Activated T-cell treated with anti-CD3 and anti-CD28 coated beads, Interleukin-2, amount 50 U/mL, for 1 hour (primary cell): Measurements from ENCODE around the gene GYS1.

ENCODE experiments used
- DNase-seq: peaks from one replicate; pipeline ENCODE4 v3.0.0-alpha.2; 2020

GYS1 gene

GRCh38 chr19:49017666-49018351 lies 24.7 kb upstream of the GYS1 start:
- peak; percentile 81 for DNase-seq

GRCh38 chr19:49017041-49017665 lies 24.0 kb upstream of the GYS1 start, which contains the start of gene LHB:
Gene LHB, minus strand, starts transcription at chr19:49017091. Its CDS starts 10 bp downstream, at chr19:49017081.
- no peak for DNase-seq

GRCh38 chr19:49016067-49016839 lies 23.1 kb upstream of the GYS1 start:
- no peak for DNase-seq

GRCh38 chr19:49014870-49015255 lies 21.8 kb upstream of the GYS1 start:
- DNase-seq: no peak

- DNase-seq: no peak
Observed at GRCh38 chr19:49014123-49014869, 21.2 kb upstream of the GYS1 start.

GRCh38 chr19:49011194-49011593 lies 18.1 kb upstream of the GYS1 start:
- no peak for DNase-seq

- no peak for DNase-seq
Observed at GRCh38 chr19:49010453-49010852, 17.3 kb upstream of the GYS1 start.

GRCh38 chr19:49009828-49010227 lies 16.7 kb upstream of the GYS1 start:
- DNase-seq: no peak

- no peak for DNase-seq
Observed at GRCh38 chr19:49006905-49007304, 13.8 kb upstream of the GYS1 start.

- DNase-seq: no peak
Observed at GRCh38 chr19:49004964-49005614, 12.0 kb upstream of the GYS1 start.

GRCh38 chr19:49004133-49004532 lies 11.0 kb upstream of the GYS1 start:
- DNase-seq: no peak

- peak; percentile 76 for DNase-seq
Observed at GRCh38 chr19:48999481-49000325, 6.6 kb upstream of the GYS1 start.

- DNase-seq: no peak
Observed at GRCh38 chr19:48997972-48998371, 4.9 kb upstream of the GYS1 start.

GRCh38 chr19:48994035-48994386 lies 902 bp upstream of the GYS1 start:
- DNase-seq: no peak

- no peak for DNase-seq
Observed at GRCh38 chr19:48992581-48993174, 431 bp downstream of the GYS1 start.

GRCh38 chr19:48991873-48992580 lies 1.1 kb downstream of the GYS1 start:
- DNase-seq: no peak

GRCh38 chr19:48991011-48991609 lies 2.0 kb downstream of the GYS1 start:
- DNase-seq: no peak

GRCh38 chr19:48990400-48990799 lies 2.7 kb downstream of the GYS1 start:
- DNase-seq: no peak

GRCh38 chr19:48989701-48990291 lies 3.3 kb downstream of the GYS1 start:
- no peak for DNase-seq

- no peak for DNase-seq
Observed at GRCh38 chr19:48988860-48989259, 4.2 kb downstream of the GYS1 start.
